GM23338 (cell line): Measurements from ENCODE around the gene ETV6. TPM values are rescaled to one million over a fixed set of nuclear protein-coding genes. Genes with fewer than 3 reads are reported as not detected.

Experiments
- ATAC-seq: fragments of 200-7000 bp; cut with Tn5 transposase; 3 replicates; pipeline ENCODE4 v1.9.1; 2020
- DNase-seq: peaks from one replicate; pipeline ENCODE4 v3.0.0-alpha.2; 2015; ENCODE audit warnings: low spot score
- H2AFZ ChIP-seq: fragments of 200-600 bp; sonication (generic); 2 replicates; pipeline ENCODE4 v1.8.0; 2016; ENCODE audit warnings: antibody characterized with exemption, mild to moderate bottlenecking, moderate library complexity
- H3F3A ChIP-seq: fragments of 200-600 bp; sonication (generic); replicated peaks from 2 replicates; pipeline ENCODE4 v1.8.0; 2017; ENCODE audit warnings: antibody characterized with exemption, mixed run types, low read depth
- H3K27ac ChIP-seq: fragments of 200-600 bp; sonication (generic); 2 replicates; pipeline ENCODE4 v1.6.1; 2016; ENCODE audit warnings: low read depth
- H3K27me3 ChIP-seq: fragments of 200-600 bp; sonication (generic); 2 replicates; pipeline ENCODE4 v1.8.0; 2016; ENCODE audit warnings: mild to moderate bottlenecking, mixed run types, moderate library complexity; ENCODE audit not compliant: insufficient read depth
- H3K36me3 ChIP-seq: fragments of 200-600 bp; sonication (generic); 2 replicates; pipeline ENCODE4 v1.8.0; 2016; ENCODE audit warnings: mild to moderate bottlenecking; ENCODE audit not compliant: insufficient read depth
- H3K4me1 ChIP-seq: fragments of 200-600 bp; sonication (generic); 2 replicates; pipeline ENCODE4 v1.8.0; 2016; ENCODE audit warnings: mild to moderate bottlenecking, moderate library complexity; ENCODE audit not compliant: insufficient read depth
- H3K4me2 ChIP-seq: fragments of 200-600 bp; sonication (generic); 2 replicates; pipeline ENCODE4 v1.7.1; 2017; ENCODE audit warnings: mixed run types
- H3K4me3 ChIP-seq: fragments of 200-600 bp; sonication (generic); 2 replicates; pipeline ENCODE4 v1.6.1; 2016; ENCODE audit warnings: mixed run types
- H3K79me2 ChIP-seq: fragments of 200-600 bp; sonication (generic); replicated peaks from 2 replicates; pipeline ENCODE4 v1.8.0; 2017; ENCODE audit warnings: mild to moderate bottlenecking; ENCODE audit not compliant: insufficient read depth
- H3K9me2 ChIP-seq: fragments of 200-600 bp; sonication (generic); 2 replicates; pipeline ENCODE4 v1.8.0; 2017; ENCODE audit not compliant: insufficient read depth
- H4K20me1 ChIP-seq: fragments of 200-600 bp; sonication (generic); replicated peaks from 2 replicates; pipeline ENCODE4 v1.8.0; 2017; ENCODE audit warnings: mild to moderate bottlenecking; ENCODE audit not compliant: insufficient read depth
- H3K27ac Mint-ChIP-seq: 2 replicates; pipeline ENCODE4 v1.8.0; 2020; ENCODE audit warnings: inconsistent platforms, mild to moderate bottlenecking, moderate library complexity, mixed read lengths
- H3K27me3 Mint-ChIP-seq: 3 replicates; pipeline ENCODE4 v1.8.0; 2022; ENCODE audit warnings: low read depth, mild to moderate bottlenecking, moderate library complexity, mixed read lengths, inconsistent platforms; ENCODE audit not compliant: insufficient read depth, poor library complexity
- H3K36me3 Mint-ChIP-seq: 3 replicates; pipeline ENCODE4 v1.8.0; 2021; ENCODE audit warnings: low read depth, mild to moderate bottlenecking, inconsistent platforms, moderate library complexity, mixed read lengths
- H3K4me1 Mint-ChIP-seq: 3 replicates; pipeline ENCODE4 v1.8.0; 2020; ENCODE audit warnings: mild to moderate bottlenecking, inconsistent platforms, mixed read lengths
- H3K4me3 Mint-ChIP-seq: 3 replicates; pipeline ENCODE4 v1.8.0; 2021; ENCODE audit warnings: moderate library complexity, mild to moderate bottlenecking, inconsistent platforms, mixed read lengths
- H3K9me3 Mint-ChIP-seq: 3 replicates; pipeline ENCODE4 v1.8.0; 2020; ENCODE audit warnings: moderate library complexity, mild to moderate bottlenecking, inconsistent platforms, mixed read lengths
- CREB1 ChIP-seq: fragments of 250-450 bp; sonication (Bioruptor Pico); IDR thresholded peaks from 2 replicates; pipeline ENCODE4 v1.5.0; 2020; ENCODE audit warnings: low read depth, mild to moderate bottlenecking, moderate library complexity
- NANOG ChIP-seq: IDR thresholded peaks from 2 replicates; pipeline ENCODE4 v1.6.1; 2016; ENCODE audit warnings: antibody characterized with exemption, borderline replicate concordance
- POLR2AphosphoS5 ChIP-seq: IDR thresholded peaks from 2 replicates; pipeline ENCODE4 v1.6.1; 2016; ENCODE audit warnings: antibody characterized with exemption, low read depth
- STAT1 ChIP-seq: IDR thresholded peaks from one replicate; pipeline ENCODE4 v1.6.1; 2016; ENCODE audit warnings: antibody characterized with exemption; ENCODE audit not compliant: unreplicated experiment
- ZNF114 ChIP-seq: fragments of 250-450 bp; sonication (Bioruptor Pico); IDR thresholded peaks from 2 replicates; pipeline ENCODE4 v1.5.0; 2020; ENCODE audit warnings: mild to moderate bottlenecking, moderate library complexity
- ZNF331 ChIP-seq: fragments of 250-450 bp; sonication (Bioruptor Pico); IDR thresholded peaks from 2 replicates; pipeline ENCODE4 v1.5.0; 2020; ENCODE audit warnings: low read depth, mild to moderate bottlenecking, moderate library complexity
- polyA plus RNA-seq: library from polyadenylated mRNA; unstranded; fragments of >200 nt; fragmentation: Nextera tagmentation; extraction: Ambion mirVana; gene quantifications from 2 replicates; pipeline ENCODE4 v1.2.1, GENCODE V29; 2016
- total RNA-seq: library from RNA; depleted of rRNA; stranded (reverse); fragments of >200 nt; shearing (Covaris generic); gene quantifications from 2 replicates; pipeline ENCODE4 v1.2.3, GENCODE V29; 2014
- TF ChIP-seq, protein P1 (sequence below): fragments of 250-450 bp; sonication (Bioruptor Pico); IDR thresholded peaks from 2 replicates; pipeline ENCODE4 v1.5.0; 2020; ENCODE audit warnings: mild to moderate bottlenecking, moderate library complexity
- TF ChIP-seq, protein P2 (sequence below): IDR thresholded peaks from one replicate; pipeline ENCODE4 v1.6.1; 2018; ENCODE audit warnings: antibody characterized with exemption; ENCODE audit not compliant: unreplicated experiment
- TF ChIP-seq, protein P3 (sequence below): IDR thresholded peaks from 2 replicates; pipeline ENCODE4 v1.6.1; 2016; ENCODE audit warnings: antibody characterized with exemption

ETV6 gene
- total and polyA plus RNA-seq, 2 experiments from 2014 or later: 7.5 to 15.1 TPM

DNA sequence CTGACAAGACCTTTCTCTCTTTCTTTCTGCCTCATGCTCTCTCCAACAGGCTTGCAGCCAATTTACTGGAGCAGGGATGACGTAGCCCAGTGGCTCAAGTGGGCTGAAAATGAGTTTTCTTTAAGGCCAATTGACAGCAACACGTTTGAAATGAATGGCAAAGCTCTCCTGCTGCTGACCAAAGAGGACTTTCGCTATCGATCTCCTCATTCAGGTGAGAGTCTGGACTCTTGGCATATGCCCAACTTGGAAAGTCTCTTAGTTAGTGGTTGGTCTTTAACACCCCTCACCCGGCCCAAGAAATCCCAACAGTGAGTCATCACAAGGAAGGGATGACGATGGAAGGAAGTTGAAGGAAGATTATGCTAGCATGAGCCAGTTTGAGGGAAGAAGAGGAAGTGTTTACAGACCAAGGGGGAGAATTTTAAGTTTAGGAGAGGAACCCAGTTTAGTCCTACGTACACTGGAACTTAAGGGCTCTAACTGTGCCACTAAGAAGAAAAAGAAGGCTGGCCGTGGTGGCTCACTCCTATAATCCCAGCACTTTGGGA, 189.7 kb downstream of the ETV6 start:
- Histone ChIP-seq H3K4me1 (no peaks in the 10 kb centered on the region), H3F3A (no peaks in the 10 kb centered on the region), H3K27me3 (no peaks in the 10 kb centered on the region), H3K36me3 (no peaks in the 10 kb centered on the region; the same call in 1 of the 2 replicates), H2AFZ (no peak overlapping the region), H3K79me2 (no peaks in the 10 kb centered on the region), H4K20me1 (no peaks in the 10 kb centered on the region; the same call in 1 of the 2 replicates), H3K4me2 (no peak overlapping the region), H3K9me2 (no peaks in the 10 kb centered on the region), H3K4me3 (no peak overlapping the region), H3K27ac (no peak overlapping the region)
- no peak overlapping the region for H3K4me3 Mint-ChIP-seq
- no peaks in the 10 kb centered on the region for H3K9me3 Mint-ChIP-seq
- ATAC-seq (no peak), DNase-seq (no peak)
- peaks cover 3% of the 10 kb centered on the region for H3K27me3 Mint-ChIP-seq
- peaks cover 5% of the 10 kb centered on the region; the same call in 2 of the 3 replicates for H3K4me1 Mint-ChIP-seq
- no peak for TF ChIP-seq NANOG
- TF ChIP-seq ZNF331: no peak
- TF ChIP-seq, protein P1, sequence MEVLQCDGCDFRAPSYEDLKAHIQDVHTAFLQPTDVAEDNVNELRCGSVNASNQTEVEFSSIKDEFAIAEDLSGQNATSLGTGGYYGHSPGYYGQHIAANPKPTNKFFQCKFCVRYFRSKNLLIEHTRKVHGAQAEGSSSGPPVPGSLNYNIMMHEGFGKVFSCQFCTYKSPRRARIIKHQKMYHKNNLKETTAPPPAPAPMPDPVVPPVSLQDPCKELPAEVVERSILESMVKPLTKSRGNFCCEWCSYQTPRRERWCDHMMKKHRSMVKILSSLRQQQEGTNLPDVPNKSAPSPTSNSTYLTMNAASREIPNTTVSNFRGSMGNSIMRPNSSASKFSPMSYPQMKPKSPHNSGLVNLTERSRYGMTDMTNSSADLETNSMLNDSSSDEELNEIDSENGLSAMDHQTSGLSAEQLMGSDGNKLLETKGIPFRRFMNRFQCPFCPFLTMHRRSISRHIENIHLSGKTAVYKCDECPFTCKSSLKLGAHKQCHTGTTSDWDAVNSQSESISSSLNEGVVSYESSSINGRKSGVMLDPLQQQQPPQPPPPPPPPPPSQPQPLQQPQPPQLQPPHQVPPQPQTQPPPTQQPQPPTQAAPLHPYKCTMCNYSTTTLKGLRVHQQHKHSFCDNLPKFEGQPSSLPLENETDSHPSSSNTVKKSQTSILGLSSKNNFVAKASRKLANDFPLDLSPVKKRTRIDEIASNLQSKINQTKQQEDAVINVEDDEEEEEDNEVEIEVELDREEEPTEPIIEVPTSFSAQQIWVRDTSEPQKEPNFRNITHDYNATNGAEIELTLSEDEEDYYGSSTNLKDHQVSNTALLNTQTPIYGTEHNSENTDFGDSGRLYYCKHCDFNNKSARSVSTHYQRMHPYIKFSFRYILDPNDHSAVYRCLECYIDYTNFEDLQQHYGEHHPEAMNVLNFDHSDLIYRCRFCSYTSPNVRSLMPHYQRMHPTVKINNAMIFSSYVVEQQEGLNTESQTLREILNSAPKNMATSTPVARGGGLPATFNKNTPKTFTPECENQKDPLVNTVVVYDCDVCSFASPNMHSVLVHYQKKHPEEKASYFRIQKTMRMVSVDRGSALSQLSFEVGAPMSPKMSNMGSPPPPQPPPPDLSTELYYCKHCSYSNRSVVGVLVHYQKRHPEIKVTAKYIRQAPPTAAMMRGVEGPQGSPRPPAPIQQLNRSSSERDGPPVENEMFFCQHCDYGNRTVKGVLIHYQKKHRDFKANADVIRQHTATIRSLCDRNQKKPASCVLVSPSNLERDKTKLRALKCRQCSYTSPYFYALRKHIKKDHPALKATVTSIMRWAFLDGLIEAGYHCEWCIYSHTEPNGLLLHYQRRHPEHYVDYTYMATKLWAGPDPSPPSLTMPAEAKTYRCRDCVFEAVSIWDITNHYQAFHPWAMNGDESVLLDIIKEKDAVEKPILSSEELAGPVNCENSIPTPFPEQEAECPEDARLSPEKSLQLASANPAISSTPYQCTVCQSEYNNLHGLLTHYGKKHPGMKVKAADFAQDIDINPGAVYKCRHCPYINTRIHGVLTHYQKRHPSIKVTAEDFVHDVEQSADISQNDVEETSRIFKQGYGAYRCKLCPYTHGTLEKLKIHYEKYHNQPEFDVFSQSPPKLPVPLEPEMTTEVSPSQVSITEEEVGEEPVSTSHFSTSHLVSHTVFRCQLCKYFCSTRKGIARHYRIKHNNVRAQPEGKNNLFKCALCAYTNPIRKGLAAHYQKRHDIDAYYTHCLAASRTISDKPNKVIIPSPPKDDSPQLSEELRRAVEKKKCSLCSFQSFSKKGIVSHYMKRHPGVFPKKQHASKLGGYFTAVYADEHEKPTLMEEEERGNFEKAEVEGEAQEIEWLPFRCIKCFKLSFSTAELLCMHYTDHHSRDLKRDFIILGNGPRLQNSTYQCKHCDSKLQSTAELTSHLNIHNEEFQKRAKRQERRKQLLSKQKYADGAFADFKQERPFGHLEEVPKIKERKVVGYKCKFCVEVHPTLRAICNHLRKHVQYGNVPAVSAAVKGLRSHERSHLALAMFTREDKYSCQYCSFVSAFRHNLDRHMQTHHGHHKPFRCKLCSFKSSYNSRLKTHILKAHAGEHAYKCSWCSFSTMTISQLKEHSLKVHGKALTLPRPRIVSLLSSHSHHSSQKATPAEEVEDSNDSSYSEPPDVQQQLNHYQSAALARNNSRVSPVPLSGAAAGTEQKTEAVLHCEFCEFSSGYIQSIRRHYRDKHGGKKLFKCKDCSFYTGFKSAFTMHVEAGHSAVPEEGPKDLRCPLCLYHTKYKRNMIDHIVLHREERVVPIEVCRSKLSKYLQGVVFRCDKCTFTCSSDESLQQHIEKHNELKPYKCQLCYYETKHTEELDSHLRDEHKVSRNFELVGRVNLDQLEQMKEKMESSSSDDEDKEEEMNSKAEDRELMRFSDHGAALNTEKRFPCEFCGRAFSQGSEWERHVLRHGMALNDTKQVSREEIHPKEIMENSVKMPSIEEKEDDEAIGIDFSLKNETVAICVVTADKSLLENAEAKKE (CRISPR knock-in tag): no peak
- TF ChIP-seq ZNF114 (CRISPR knock-in tag): no peak
- TF ChIP-seq, protein P2, sequence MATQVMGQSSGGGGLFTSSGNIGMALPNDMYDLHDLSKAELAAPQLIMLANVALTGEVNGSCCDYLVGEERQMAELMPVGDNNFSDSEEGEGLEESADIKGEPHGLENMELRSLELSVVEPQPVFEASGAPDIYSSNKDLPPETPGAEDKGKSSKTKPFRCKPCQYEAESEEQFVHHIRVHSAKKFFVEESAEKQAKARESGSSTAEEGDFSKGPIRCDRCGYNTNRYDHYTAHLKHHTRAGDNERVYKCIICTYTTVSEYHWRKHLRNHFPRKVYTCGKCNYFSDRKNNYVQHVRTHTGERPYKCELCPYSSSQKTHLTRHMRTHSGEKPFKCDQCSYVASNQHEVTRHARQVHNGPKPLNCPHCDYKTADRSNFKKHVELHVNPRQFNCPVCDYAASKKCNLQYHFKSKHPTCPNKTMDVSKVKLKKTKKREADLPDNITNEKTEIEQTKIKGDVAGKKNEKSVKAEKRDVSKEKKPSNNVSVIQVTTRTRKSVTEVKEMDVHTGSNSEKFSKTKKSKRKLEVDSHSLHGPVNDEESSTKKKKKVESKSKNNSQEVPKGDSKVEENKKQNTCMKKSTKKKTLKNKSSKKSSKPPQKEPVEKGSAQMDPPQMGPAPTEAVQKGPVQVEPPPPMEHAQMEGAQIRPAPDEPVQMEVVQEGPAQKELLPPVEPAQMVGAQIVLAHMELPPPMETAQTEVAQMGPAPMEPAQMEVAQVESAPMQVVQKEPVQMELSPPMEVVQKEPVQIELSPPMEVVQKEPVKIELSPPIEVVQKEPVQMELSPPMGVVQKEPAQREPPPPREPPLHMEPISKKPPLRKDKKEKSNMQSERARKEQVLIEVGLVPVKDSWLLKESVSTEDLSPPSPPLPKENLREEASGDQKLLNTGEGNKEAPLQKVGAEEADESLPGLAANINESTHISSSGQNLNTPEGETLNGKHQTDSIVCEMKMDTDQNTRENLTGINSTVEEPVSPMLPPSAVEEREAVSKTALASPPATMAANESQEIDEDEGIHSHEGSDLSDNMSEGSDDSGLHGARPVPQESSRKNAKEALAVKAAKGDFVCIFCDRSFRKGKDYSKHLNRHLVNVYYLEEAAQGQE: no peak
- TF ChIP-seq POLR2AphosphoS5: no peak
- TF ChIP-seq, protein P3, sequence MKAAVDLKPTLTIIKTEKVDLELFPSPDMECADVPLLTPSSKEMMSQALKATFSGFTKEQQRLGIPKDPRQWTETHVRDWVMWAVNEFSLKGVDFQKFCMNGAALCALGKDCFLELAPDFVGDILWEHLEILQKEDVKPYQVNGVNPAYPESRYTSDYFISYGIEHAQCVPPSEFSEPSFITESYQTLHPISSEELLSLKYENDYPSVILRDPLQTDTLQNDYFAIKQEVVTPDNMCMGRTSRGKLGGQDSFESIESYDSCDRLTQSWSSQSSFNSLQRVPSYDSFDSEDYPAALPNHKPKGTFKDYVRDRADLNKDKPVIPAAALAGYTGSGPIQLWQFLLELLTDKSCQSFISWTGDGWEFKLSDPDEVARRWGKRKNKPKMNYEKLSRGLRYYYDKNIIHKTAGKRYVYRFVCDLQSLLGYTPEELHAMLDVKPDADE: no peak
- TF ChIP-seq CREB1 (CRISPR knock-in tag): no peak
- no peak for TF ChIP-seq STAT1
- H3K36me3 Mint-ChIP-seq: peaks cover 16% of the 10 kb centered on the region
- no peak overlapping the region for H3K27ac Mint-ChIP-seq
